Glomerular visceral epithelial cell (primary cell): Measurements from ENCODE around the gene FIBP.

Source experiments
- DNase-seq: peaks from one replicate; pipeline ENCODE4 v3.0.0-alpha.2; 2016; ENCODE audit errors: extremely low spot score

The FIBP gene

DNA sequence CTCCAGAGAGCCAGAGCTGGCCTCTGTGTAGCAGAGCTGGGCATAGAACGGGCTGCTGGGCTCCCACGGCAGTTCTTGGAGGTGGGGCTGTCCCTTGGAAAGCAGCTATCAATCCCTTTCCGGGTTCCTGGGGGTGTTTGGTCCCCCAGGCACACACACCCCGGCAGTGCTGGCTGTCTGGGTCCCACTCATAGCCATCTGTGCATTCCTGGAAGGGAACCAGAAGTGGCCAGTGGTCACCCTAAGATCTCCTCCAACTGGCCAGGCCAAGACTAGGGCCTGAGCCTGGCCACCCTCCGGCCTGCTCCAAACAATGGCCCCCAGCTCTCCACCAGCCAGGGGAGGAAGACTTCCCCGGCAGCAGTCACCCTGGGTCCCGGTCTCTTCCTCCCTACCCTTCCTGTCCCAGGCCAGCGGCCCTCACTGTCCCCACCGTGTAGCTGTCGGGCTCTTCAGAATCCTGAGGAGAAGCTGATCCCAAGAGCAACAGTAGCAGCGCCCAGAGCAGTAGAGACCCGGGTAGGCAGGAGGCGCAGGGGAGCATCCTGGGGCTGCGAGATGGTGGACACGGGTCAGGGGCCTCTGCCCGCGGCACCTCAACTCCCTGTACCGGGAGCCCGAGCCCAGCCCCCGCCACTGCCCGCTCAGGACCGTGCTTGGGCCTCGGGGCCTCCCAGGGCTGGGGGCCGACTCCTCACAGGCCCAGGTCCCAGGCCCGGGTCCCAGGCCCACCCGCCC, 16.3 kb downstream of the FIBP start:
- no peak for DNase-seq

DNA sequence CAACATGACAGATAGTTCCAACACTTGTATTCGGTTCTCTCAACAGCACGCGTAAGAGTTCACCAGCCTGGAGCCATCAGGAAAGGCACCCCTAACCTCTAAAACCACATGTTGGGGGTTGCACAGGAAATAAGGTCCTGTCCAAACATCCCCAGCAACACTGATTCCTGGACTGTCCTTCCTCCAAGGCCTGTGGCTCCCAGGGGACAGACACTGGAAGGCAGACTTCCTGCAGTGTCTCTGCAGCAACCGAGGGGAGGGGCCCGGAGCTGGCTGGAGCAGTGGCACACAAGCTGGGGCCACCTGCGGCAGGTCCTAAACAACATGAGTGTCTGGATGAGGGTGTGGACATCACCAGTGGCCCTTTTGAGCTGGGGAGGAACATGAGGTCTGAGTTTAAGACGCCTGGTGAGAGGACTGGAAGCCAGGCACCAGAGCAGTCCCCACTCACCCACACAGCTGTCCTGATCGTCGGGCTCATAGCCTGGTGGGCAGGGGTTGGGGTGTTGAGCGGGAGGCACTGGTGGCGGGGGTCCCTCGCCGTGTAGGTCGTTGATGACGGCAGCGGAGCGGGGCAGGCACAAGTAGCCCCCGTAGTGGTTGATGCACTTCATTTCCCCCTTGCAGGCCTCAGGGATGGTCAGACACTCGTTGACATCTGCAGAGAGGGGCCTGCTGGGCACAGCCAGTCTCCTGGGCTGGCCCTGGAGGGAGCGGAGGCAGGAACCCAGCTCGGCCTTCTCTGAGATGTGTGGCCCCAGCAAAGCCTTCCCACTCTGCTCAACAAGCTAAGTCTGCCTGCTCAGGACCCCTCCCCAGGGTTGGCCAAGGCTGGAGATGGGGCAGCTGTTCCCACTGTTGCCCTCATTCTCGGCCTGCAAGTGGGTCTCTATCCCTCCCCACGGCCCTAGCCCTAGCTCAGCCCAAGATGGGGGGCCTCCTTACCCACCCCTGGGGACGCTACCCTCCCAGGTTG, 17.3 kb downstream of the FIBP start:
- no peak for DNase-seq

DNA sequence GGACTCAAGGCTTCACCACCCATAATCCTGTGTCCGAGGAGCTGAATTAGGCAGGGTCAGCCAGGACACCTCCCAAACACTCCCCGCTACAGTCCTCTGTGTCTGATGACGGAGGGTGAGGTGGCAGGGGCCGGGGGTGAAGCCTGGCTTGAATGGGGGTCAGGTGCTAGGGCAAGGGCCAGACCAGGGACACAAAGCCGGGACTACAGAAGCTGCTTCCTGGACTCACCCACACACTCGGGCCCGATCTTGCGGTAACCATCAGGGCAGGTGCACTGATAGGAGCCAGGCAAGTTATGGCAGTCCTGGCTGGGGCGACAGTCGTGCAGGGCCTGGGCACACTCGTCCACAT, 18.0 kb downstream of the FIBP start:
- DNase-seq = no peak

GRCh38 chr11:65869643-65870306, 18.5 kb downstream of the FIBP start:
- no peak for DNase-seq

GRCh38 chr11:65868907-65869306, 19.4 kb downstream of the FIBP start:
- DNase-seq = no peak

GRCh38 chr11:65868076-65868667, 20.1 kb downstream of the FIBP start:
- DNase-seq = no peak

GRCh38 chr11:65867284-65868071, 20.8 kb downstream of the FIBP start:
- no peak for DNase-seq

GRCh38 chr11:65866509-65867283, 21.6 kb downstream of the FIBP start:
- no peak for DNase-seq

DNA sequence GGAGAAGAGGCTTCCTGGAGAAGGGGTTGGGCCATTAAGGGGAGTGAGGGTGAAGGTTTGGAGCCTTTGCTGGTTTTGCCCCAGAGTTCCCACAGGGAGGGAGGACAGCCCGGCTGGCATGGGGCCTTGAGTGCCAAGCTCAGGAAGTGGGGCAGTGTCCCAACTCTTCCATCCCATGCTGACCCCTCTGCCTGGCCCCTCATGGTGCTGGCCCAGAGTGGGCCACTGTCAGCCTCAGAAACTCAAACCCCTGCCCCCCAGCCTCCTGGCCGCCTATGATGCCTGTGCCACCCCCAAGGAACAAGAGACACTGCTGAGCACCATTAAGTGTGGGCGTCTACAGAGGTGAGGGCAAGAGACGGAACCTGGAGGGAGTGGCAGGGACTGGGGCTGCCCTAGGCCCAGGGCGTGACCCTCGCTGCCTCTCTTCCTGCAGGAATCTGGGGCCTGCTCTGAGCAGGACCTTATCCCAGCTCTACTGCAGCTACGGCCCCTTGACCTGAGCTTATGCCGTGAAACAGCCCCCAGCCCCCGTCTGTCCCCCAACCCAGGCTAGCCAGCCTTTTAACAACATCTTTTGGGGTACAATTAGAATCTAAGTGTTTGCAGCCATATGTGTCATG, 22.6 kb downstream of the FIBP start:
- DNase-seq = no peak

DNA sequence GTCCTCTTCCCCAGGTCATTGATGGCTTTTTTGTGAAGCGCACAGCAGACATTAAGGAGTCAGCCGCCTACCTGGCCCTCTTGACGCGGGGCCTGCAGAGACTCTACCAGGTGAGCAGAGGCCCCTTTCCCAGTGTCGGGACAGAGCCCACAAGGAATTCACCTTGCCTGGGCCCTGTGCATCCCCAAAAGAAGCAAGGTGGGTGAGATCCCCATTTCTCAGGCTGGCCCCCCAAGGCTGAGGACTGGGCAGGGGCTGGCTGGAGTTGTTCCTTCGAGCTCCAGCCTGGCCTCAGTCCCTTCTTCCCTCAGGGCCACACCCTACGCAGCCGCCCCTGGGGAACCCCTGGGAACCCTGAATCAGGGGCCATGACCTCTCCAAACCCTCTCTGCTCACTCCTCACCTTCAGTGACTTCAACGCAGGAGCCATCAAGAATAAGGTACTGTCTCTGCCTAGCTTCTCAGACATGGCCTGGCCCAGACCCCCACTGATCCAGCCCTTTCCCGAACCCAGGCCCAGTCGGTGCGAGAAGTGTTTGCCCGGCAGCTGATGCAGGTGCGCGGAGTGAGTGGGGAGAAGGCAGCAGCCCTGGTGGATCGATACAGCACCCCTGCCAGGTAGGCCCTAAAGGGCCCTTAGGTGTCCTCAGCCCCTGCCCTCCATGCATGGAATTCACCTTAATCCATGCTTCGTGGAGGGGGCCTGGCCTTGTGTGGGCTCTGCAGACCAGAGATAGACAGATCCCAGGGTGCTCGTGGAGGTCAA, 23.4 kb downstream of the FIBP start:
- DNase-seq = no peak

- DNase-seq = no peak
These were observed 24.2 kb downstream of the FIBP start for GRCh38 chr11:65863889-65864705.

DNA sequence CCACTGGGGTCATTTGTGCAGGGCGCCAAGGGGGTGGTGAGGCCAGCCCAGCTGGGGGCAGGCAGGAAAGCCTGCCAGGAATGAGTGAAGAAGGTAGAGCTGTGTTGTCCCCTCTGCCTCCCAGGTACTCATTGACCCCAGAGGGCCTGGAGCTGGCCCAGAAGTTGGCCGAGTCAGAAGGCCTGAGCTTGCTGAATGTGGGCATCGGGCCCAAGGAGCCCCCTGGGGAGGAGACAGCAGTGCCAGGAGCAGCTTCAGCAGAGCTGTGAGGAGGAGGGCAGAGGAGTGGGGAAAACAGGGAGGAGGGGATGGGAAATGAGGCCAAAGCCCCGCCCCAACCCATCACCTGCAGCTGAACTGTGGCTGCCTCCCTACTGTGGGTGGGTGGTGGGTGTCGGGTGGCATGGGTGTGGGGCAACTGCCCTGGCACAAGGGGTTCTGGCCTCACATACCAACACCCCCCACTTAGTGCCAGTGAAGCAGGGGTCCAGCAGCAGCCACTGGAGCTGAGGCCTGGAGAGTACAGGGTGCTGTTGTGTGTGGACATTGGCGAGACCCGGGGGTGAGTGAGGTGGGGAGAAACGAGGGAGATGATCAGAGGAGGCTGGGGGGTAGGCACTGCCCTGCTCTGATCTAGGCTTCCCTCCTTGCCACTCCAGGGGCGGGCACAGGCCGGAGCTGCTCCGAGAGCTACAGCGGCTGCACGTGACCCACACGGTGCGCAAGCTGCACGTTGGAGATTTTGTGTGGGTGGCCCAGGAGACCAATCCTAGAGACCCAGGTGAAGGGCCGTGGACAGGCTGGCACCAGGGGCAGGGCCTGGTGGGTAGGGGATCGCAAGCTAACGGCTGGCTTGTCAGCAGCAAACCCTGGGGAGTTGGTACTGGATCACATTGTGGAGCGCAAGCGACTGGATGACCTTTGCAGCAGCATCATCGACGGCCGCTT, 25.1 kb downstream of the FIBP start:
- no peak for DNase-seq

GRCh38 chr11:65862191-65862735, 26.0 kb downstream of the FIBP start:
- no peak for DNase-seq

DNA sequence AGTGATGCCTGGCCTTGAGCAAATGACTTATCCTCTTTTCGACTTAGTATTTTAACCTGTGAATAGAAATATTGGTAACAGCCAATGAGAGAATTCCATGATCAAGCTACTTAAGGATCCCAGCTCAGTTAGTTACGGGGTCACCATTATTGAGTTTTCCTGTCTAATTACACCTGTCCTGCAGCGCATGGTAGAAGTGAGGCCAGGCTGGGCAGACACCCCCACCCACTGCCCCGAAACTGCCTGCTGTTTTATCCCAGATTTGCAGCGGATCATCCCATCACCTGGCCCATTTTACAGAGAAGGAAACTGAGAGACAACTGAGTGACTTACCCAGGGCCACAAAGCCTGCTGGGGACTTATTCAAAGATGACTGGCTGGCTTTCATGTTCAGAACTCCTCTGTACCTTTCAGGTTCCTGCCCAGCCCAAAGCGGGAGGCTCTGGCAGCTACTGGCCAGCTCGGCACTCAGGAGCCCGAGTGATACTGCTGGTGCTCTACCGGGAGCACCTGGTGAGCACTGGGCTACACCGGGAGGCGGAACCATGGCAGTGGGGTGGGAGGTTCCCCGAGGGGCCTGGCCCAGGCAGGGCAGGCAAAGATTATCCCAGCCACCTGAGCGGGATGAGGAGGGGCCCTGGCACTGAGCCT, 26.6 kb downstream of the FIBP start:
- no peak for DNase-seq

DNA sequence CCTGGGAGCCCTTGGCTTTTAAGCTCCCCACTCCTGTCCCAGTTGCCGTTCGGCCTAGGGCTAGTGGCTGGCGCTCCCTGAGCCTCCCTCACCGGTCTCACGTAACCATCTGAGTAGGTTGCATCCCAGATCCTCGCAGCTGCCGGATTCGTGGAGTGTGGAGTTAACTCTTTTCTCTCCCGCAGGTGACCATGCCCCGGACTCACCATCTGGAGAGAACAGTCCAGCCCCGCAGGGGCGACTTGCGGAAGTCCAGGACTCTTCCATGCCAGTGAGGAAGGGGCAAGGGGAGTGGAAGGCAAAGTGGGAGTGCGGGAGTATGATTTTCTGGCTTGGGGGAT, 27.1 kb downstream of the FIBP start:
- DNase-seq = peak; percentile 11
